DMS114 treated with DMSO at 0.1 percent for 48 hours (cell line): ENCODE data around the gene TYR.
"Not testable (repeated sequence)": the region's sequence is repeated elsewhere in the genome, so short reads cannot be mapped to it uniquely, and the experiment has no call there.

ENCODE experiments used
- DNase-seq: peaks from one replicate; lab custom pipeline; 2025; ENCODE audit not compliant: unreplicated experiment; lab: John Stamatoyannopoulos, UW

The TYR gene

DNA sequence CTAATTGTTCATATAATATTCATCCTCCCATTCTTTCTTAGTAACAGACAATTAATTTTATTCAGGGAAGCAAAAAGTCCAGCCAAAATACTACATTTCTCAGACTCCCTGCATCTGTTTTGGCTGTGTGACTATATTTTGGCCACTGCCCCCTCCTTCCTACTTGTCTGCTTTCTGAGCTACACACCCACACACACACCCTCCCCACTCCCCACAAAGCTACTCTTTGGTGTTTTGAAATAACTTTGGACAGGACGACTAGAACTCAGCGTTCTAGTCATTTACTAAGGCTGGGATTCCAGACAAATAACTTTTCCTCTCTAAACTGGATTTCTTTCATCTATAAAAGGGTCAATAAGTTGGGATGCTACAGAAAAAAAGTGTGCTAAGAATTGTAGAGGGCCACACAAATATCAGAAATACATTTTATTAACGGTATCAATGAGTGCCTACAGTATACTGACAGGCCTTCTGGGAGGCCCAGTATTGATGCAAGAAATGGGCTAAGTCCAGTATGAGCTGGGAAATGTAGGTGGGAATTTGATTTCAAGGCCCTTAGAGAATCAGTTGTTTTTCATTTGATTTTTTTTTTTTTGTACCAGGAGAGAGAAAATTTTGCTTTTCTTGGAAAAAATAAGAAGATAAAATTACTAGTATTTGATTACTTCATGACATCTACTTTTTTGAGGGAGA lies 165.4 kb downstream of the TYR start:
- not testable (repeated sequence) for DNase-seq
